Measurements from ENCODE around the gene SEMA3G. TPM values are rescaled to one million over a fixed set of nuclear protein-coding genes. Genes with fewer than 3 reads are reported as not detected.

The SEMA3G gene
- total RNA-seq, 1 donor from 2014 or later, result 0.93 TPM

GRCh38 chr3:52479877-52480575, 35.1 kb upstream of the SEMA3G start:
- ATAC-seq (no peak), DNase-seq (ENCODE audit: low spot score) (no peak)

DNA sequence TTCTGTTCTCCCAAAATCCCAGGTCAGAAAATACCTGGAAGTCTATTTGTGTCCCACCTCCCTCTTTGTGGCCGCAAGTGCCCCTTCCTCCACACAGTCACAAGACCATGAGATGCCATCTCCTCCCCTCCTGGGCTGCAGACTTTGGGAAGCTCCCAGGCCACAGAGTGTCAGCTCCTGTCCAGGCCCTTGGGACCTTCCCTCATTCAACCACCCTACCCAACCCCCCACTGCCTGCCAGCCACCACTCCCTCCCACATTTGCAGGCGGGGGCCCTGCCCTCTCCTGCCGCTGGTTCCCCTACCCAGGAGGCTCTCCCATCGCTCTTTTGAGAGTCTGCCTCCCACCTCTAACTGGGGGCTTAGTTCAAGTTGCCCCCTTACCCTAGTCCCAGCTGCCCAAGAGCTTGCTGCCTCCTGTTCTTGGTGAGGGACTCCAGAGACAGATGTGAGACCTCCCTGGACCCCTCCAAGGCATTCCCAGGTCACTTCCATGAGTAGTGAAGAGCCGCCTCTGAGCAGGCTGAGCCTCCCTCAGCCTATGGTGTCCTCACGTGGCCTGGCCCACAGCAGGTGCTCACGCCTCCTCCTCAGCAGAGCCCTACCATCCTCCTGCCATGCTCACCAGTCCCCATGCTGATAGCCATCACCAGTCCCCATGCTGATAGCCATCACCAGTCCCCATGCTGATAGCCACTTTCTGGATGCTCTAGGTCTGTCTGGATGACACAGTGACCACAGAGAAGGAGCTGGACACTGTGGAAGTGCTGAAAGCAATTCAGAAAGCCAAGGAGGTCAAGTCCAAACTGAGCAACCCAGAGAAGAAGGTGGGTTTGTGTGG, 34.4 kb upstream of the SEMA3G start:
- DNase-seq (ENCODE audit: low spot score) (no peak), ATAC-seq (no peak)

DNA sequence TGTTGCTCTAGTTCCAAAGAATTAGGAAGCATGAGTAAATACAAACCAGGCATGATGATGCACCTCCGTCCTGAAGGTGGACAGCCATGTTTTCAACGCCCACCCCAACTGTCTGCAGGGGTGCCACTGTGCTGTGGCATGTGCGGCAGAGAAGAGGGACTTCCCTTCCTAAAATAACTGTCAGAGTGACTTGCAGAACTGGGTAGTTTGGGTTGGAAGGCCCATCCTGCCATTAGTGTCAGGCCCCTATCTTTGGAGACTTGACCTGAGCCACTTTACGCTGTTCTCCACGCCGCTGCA, 32.8 kb upstream of the SEMA3G start:
- ATAC-seq, result no peak

GRCh38 chr3:52477076-52477795, 32.3 kb upstream of the SEMA3G start:
- no peak for DNase-seq (ENCODE audit: low spot score)

More for the DNA sequence above, 32.8 kb upstream of the SEMA3G start:
- no peak for DNase-seq (ENCODE audit: low spot score)

GRCh38 chr3:52473026-52473425, 28.1 kb upstream of the SEMA3G start:
- DNase-seq (ENCODE audit: low spot score), result no peak
- ATAC-seq, result no peak

More at GRCh38 chr3:52477076-52477795, 32.3 kb upstream of the SEMA3G start:
- no peak for ATAC-seq

GRCh38 chr3:52472239-52473000, 27.5 kb upstream of the SEMA3G start:
- DNase-seq (ENCODE audit: low spot score) (no peak), ATAC-seq (no peak)

GRCh38 chr3:52471371-52472238, 26.7 kb upstream of the SEMA3G start:
- DNase-seq (ENCODE audit: low spot score), result peak; percentile 95
- peak; percentile 91 for ATAC-seq

DNA sequence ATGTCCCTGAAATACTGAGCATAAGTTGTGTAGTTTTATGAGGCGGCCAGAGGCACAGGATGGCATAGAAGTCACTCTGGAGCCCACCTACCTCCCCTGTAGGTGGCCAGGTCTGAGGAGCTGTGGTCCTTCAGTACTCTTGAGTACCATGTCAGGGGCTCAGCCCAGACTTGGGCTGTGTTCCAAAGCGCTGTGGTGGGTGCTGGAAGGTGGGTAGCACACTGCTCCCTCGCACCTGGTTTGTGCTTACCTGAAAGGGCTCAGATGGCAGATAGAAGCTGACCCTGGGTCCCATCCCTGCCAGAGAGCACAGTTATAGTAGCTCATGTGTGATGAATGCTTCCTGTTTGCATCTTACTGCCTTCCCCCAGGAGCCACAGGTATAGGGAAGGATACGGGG, 26.0 kb upstream of the SEMA3G start:
- ATAC-seq, result no peak
- no peak for DNase-seq (ENCODE audit: low spot score)

DNA sequence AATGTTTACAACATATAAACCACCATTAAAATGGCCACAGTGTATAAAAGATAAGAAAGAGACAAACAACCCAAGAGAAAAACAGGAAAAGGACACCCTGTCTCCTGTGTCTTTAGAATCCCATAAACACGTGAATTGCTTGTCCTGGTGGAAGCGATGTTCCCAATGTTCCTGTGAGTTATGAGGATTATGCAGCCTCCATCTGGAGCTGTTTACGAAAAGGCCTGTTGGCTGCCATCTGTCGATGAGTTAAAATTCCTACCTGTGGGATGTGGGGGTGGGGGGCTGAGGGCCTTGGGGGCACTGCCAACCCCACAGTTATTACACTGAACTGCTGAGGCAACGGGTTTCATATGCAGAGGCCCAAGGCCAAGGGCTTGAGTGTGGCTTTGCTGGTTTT, 24.1 kb upstream of the SEMA3G start:
- DNase-seq (ENCODE audit: low spot score) (no peak), ATAC-seq (no peak)

DNA sequence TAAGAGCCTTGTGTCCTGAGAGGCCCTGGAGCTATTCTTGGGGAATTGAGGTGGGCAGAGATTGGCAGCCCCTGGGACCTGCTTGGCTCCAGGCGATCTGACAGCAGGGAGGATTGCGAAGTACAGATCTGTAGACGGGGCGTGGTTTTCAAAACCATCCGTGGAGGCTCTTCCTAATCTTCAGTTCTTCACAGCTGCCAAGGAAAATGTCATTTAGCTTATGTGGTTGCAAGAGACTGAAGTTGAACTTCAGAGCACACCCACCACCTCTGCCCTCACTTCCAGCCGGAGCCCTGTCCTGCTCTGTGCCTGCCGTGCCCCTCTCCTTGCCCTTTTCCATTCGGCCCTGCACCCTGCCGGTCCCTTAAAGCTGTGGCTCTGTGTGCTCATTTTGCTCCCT, 23.4 kb upstream of the SEMA3G start:
- DNase-seq (ENCODE audit: low spot score), result no peak
- no peak for ATAC-seq

DNA sequence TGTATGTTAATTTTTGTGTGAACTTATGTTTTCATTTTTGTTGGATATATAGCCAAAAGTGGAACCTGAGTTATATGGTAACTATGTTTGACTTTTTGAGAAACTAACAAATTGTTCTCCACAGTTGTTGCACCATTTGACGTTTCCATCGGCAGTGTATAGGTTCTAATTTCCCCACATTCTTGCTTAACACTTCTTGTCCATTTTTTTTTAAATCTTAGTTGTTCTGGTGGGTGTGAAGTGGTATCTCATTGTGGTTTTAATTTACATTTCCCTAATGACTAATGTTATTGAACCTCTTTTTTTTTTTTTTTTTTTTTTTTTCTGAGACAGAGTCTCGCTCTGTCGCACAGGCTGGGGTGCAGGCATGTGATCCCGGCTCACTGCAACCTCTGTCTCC, 18.5 kb upstream of the SEMA3G start:
- DNase-seq (ENCODE audit: low spot score) (no peak), ATAC-seq (no peak)

DNA sequence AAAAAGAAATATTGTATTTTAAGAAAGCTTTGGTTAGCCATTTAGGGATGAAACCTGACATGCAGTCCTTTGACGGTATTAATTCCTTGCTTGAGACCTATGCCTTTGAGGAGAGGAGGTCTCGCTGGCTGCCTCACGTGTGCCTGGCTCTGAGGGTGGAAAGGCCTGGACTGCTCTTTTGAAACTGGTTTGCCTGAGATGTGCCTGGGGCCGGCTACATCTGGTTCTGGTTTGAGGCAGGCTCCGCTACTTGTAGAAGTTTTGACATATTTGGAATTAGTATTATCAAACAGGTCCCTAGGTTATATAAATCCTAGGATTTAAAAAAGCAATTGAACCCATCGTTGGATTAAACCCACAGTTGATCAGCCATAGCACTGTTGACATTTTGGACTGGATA, 17.0 kb upstream of the SEMA3G start:
- DNase-seq (ENCODE audit: low spot score), result no peak
- no peak for ATAC-seq

DNA sequence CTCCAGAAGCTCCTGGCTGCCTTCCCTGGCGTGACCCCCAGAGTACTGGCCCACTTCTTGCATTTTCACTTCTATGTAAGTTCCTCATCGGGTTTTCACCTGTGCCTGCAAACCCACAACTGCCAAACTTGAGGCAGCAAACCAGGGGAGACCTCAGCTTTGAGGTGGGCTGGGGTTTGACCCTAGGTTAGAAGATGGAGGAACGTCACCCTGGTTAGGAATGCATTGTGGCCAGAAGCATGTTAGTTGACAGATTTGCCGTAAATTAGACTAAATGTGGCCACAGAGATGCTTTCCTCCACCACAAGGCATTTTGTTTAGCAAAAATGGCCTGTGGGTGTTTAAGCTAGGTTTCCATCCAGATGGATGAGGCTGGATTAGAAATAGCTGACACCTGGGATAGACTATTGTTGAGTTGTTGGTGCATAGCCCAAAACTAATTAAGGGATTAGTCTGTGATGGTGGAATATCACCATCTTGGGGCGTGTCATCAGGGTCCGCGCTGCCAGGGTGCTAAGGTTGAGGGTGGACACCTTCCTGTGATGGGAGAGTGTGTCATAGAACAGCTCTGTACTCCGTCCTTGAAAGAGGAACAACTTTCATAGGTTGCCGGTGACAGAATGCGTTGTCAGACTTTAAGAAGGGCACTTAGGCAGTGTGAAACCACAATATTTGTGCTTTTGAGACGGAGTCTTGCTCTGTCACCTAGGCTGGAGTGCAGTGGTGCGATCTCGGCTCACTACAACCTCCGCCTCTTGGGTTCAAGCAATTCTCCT, 14.1 kb upstream of the SEMA3G start:
- no peak for DNase-seq (ENCODE audit: low spot score)
- ATAC-seq, result no peak

- DNase-seq (ENCODE audit: low spot score), result no peak
- no peak for ATAC-seq
These were observed 13.3 kb upstream of the SEMA3G start for GRCh38 chr3:52458031-52458760.

DNA sequence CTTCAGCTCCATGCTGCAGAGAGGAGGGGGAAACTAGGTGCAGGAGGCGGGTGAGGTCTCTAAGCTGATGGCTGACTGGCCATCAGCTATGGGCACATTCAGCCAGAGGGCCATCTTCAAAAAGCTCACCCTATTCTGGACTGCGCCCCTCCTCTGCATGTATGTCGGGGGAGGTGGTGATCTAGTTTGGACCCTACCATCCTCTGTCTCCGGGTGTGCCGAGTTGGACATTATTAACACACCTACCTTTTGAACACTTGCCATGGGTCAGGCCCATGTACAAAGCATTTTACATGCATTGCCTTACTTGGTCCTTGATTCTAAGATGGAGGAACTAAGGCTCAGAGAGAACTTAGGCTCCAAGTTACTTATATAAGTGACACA, 11.9 kb upstream of the SEMA3G start:
- ATAC-seq (no peak), DNase-seq (ENCODE audit: low spot score) (no peak)

DNA sequence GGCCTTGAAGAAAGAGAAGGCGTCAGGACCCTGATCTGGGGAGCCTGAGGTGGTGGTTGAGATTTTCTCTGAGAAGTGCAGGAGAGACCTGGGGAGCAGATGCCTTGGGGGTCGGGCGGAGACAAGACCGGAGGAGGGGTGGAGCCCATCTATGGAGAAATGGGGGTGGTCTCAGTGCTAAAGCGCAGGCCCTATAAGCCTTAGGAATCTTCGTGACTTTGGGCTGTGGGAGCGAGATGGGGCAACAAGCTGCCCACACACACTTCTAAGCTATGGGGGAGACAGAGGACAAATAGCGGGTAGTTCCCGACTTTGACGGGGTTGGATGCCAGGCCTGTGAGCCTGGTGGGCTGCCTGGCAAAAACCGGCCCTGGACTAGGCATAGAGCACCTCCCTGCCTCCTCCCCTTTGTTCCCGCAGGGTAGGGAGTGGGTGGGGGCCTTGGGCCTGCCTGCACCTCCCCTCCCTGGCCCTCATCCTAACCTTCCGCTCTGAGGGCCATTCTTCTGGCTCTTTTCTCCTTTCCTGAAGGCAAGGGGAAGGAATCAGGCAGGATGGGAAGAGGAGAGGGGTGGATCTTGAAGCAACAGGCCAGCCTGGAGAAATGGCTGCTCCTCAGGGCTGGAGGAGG, 11.4 kb upstream of the SEMA3G start:
- DNase-seq (ENCODE audit: low spot score) (no peak), ATAC-seq (peak; percentile 12)

GRCh38 chr3:52455283-52456168, 10.6 kb upstream of the SEMA3G start, which contains the start of gene NISCH:
Gene NISCH, plus strand, starts transcription at chr3:52455604. Its CDS starts 38 bp downstream, at chr3:52455642.
- ATAC-seq, result peak; percentile 90
- peak; percentile 91 for DNase-seq (ENCODE audit: low spot score)

Measured in left lobe of liver (tissue), 2 donors.